ENCODE results near the gene FOXP1. TPM values are rescaled to one million over a fixed set of nuclear protein-coding genes. Genes with fewer than 3 reads are reported as not detected.

FOXP1 gene
- total RNA-seq, 2 experiments from 2014 or later = 108 to 153 TPM

- ATAC-seq (no peak), DNase-seq (no peak)
- ChIA-PET POLR2A (no interaction called here), CTCF (no interaction called here)
- Mint-ChIP-seq H3K36me3 (ENCODE audit: low read depth) (peaks cover 64% of the 10 kb centered on the region), H3K27me3 (no peaks in the 10 kb centered on the region), H3K9me3 (ENCODE audit: low read depth) (peaks cover 25% of the 10 kb centered on the region), H3K27ac (no peak overlapping the region), H3K4me3 (no peak overlapping the region), H3K4me1 (peaks cover 56% of the 10 kb centered on the region)
- intact Hi-C loops (cut with DNase I, micrococcal nuclease) = no loop called here
These were observed 420.2 kb downstream of the FOXP1 start for GRCh38 chr3:71163198-71163918.

DNA sequence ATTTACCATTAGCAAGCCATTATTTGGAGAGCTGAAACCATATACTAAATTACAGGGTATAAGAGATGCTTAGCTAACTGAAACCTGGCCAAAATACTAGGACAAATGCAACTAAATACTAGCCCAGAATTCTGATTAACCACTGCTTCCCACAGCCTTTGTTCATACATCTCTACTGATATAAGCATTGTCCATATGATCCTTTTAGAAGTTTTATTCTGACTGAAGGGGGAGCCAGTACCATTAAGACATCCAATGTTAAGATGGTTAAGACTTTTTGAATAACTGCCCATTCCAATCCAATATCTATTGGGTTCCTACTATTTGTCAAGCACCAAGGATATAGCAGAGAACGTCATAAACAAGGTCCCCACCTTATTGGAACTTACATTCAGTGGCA is 421.3 kb downstream of the FOXP1 start:
- intact Hi-C loops (cut with DNase I, micrococcal nuclease) = no loop called here
- Mint-ChIP-seq H3K27me3 (no peaks in the 10 kb centered on the region), H3K9me3 (ENCODE audit: low read depth) (peaks cover 25% of the 10 kb centered on the region), H3K36me3 (ENCODE audit: low read depth) (peaks cover 70% of the 10 kb centered on the region), H3K27ac (peak overlapping the region; percentile 14), H3K4me1 (peaks cover 58% of the 10 kb centered on the region), H3K4me3 (no peak overlapping the region)
- ATAC-seq (no peak), DNase-seq (no peak)
- POLR2A ChIA-PET = no interaction called here
- CTCF ChIA-PET = interaction anchor here (0.6 to 1.4 kb wide), 3 partner anchors 9 to 71 kb away, joined by 3 read pairs; no protein-coding TSS in a partner anchor

- ATAC-seq (peak; percentile 64), DNase-seq (peak; percentile 22)
- Mint-ChIP-seq H3K9me3 (ENCODE audit: low read depth) (peaks cover 21% of the 10 kb centered on the region), H3K36me3 (ENCODE audit: low read depth) (peaks cover 66% of the 10 kb centered on the region), H3K27me3 (no peaks in the 10 kb centered on the region), H3K4me3 (no peak overlapping the region), H3K27ac (peak overlapping the region; percentile 77), H3K4me1 (peaks cover 71% of the 10 kb centered on the region)
- POLR2A ChIA-PET = no interaction called here
- intact Hi-C loops (cut with DNase I, micrococcal nuclease) = loop anchor here in 1 of 2 experiments (2.0 kb wide), 1 partner anchor 28 kb away; no protein-coding TSS in a partner anchor
- CTCF ChIA-PET = interaction anchor here (1.1 to 1.2 kb wide), 2 partner anchors 9 to 29 kb away, joined by 3 read pairs; no protein-coding TSS in a partner anchor
These were observed 422.6 kb downstream of the FOXP1 start for GRCh38 chr3:71160785-71161546.

- intact Hi-C loops (cut with DNase I, micrococcal nuclease) = no loop called here
- H3K36me3 Mint-ChIP-seq (ENCODE audit: low read depth) = peaks cover 48% of the 10 kb centered on the region
These were observed 427.4 kb downstream of the FOXP1 start for GRCh38 chr3:71156062-71156665.

GRCh38 chr3:71154846-71155245 is 428.7 kb downstream of the FOXP1 start:
- ChIA-PET POLR2A (no interaction called here), CTCF (no interaction called here)
- DNase-seq (no peak), ATAC-seq (no peak)
- Mint-ChIP-seq H3K36me3 (ENCODE audit: low read depth) (peaks cover 38% of the 10 kb centered on the region), H3K9me3 (ENCODE audit: low read depth) (peaks cover 2% of the 10 kb centered on the region), H3K4me1 (peaks cover 82% of the 10 kb centered on the region), H3K27me3 (no peaks in the 10 kb centered on the region), H3K27ac (no peak overlapping the region), H3K4me3 (no peak overlapping the region)
- intact Hi-C loops (cut with DNase I, micrococcal nuclease) = loop anchor here in 1 of 2 experiments (5.0 kb wide), 1 partner anchor 32 kb away; no protein-coding TSS in a partner anchor

More at GRCh38 chr3:71156062-71156665, 427.4 kb downstream of the FOXP1 start:
- ATAC-seq (no peak), DNase-seq (no peak)
- H3K9me3 Mint-ChIP-seq (ENCODE audit: low read depth) = peaks cover 11% of the 10 kb centered on the region
- ChIA-PET POLR2A (no interaction called here), CTCF (interaction anchor here (0.6 kb wide), 1 partner anchor 41 kb away, joined by 3 read pairs; no protein-coding TSS in a partner anchor)
- H3K27ac Mint-ChIP-seq = no peak overlapping the region
- H3K27me3 Mint-ChIP-seq = no peaks in the 10 kb centered on the region
- no peak overlapping the region for H3K4me3 Mint-ChIP-seq
- peaks cover 79% of the 10 kb centered on the region for H3K4me1 Mint-ChIP-seq

DNA sequence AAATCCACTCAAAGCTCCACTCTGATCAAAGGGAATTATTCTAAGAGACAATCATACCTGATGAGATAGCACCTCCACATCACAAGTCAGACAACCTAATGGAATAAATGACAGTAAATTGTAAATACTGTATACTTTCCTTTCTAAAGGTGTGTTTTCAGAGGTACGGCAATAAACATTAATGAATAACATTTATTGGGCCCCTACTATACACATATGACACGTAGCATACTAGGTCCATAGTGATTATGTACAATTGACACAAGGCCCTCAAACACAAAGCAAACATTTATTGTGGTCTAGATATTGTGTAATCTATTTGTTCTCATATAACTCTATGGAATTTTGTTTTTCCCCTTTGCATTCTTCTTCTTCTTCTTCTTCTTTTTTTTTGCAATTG is 429.8 kb downstream of the FOXP1 start:
- no peaks in the 10 kb centered on the region for H3K9me3 Mint-ChIP-seq (ENCODE audit: low read depth)
- no peak for DNase-seq
- no peak for ATAC-seq
- CTCF ChIA-PET = interaction anchor here (0.5 to 1.5 kb wide), 2 partner anchors 85 to 428 kb away, joined by 3 read pairs; no protein-coding TSS in a partner anchor
- peaks cover 83% of the 10 kb centered on the region for H3K4me1 Mint-ChIP-seq
- intact Hi-C loops (cut with DNase I, micrococcal nuclease) = loop anchor here in 1 of 2 experiments (5.0 kb wide), 1 partner anchor 34 kb away; no protein-coding TSS in a partner anchor
- no peaks in the 10 kb centered on the region for H3K27me3 Mint-ChIP-seq
- peaks cover 34% of the 10 kb centered on the region for H3K36me3 Mint-ChIP-seq (ENCODE audit: low read depth)
- H3K4me3 Mint-ChIP-seq = no peak overlapping the region
- POLR2A ChIA-PET = no interaction called here
- H3K27ac Mint-ChIP-seq = no peak overlapping the region

- ChIA-PET CTCF (interaction anchor here (0.6 to 1.5 kb wide), 5 partner anchors 9 to 478 kb away, joined by 3 to 4 read pairs (median 3); no protein-coding TSS in a partner anchor), POLR2A (interaction anchor here (0.6 kb wide), 1 partner anchor 38 kb away, joined by 3 read pairs; no protein-coding TSS in a partner anchor)
- H3K27me3 Mint-ChIP-seq = no peaks in the 10 kb centered on the region
- H3K4me3 Mint-ChIP-seq = no peak overlapping the region
- intact Hi-C loops (cut with DNase I, micrococcal nuclease) = loop anchor here in 1 of 2 experiments (5.0 kb wide), 1 partner anchor 34 kb away; no protein-coding TSS in a partner anchor
- no peaks in the 10 kb centered on the region for H3K9me3 Mint-ChIP-seq (ENCODE audit: low read depth)
- peaks cover 28% of the 10 kb centered on the region for H3K36me3 Mint-ChIP-seq (ENCODE audit: low read depth)
- ATAC-seq (no peak), DNase-seq (no peak)
- no peak overlapping the region for H3K27ac Mint-ChIP-seq
- H3K4me1 Mint-ChIP-seq = peaks cover 79% of the 10 kb centered on the region
These were observed 430.6 kb downstream of the FOXP1 start for GRCh38 chr3:71152892-71153265.

GRCh38 chr3:71152039-71152891 is 431.3 kb downstream of the FOXP1 start:
- peaks cover 73% of the 10 kb centered on the region for H3K4me1 Mint-ChIP-seq

GRCh38 chr3:71149959-71150954 is 433.3 kb downstream of the FOXP1 start:
- POLR2A ChIA-PET = no interaction called here

More at GRCh38 chr3:71152039-71152891, 431.3 kb downstream of the FOXP1 start:
- Mint-ChIP-seq H3K27me3 (no peaks in the 10 kb centered on the region), H3K9me3 (ENCODE audit: low read depth) (no peaks in the 10 kb centered on the region), H3K36me3 (ENCODE audit: low read depth) (peaks cover 25% of the 10 kb centered on the region), H3K4me3 (no peak overlapping the region), H3K27ac (no peak overlapping the region)
- intact Hi-C loops (cut with DNase I, micrococcal nuclease) = loop anchor here in 1 of 2 experiments (5.0 kb wide), 1 partner anchor 35 kb away; no protein-coding TSS in a partner anchor
- ChIA-PET CTCF (interaction anchor here (0.8 to 1.5 kb wide), 5 partner anchors 10 to 87 kb away, joined by 3 to 4 read pairs (median 3); no protein-coding TSS in a partner anchor), POLR2A (interaction anchor here (0.6 kb wide), 1 partner anchor 39 kb away, joined by 3 read pairs; no protein-coding TSS in a partner anchor)
- no peak for DNase-seq
- ATAC-seq = no peak

More at GRCh38 chr3:71149959-71150954, 433.3 kb downstream of the FOXP1 start:
- ATAC-seq (peak; percentile 87), DNase-seq (no peak)
- CTCF ChIA-PET = interaction anchor here (0.9 to 1.2 kb wide), 3 partner anchors 13 to 361 kb away, joined by 3 to 4 read pairs (median 3); no protein-coding TSS in a partner anchor
- H3K27ac Mint-ChIP-seq = peak overlapping the region; percentile 34
- H3K4me3 Mint-ChIP-seq = peak overlapping the region; percentile 34
- no peaks in the 10 kb centered on the region for H3K27me3 Mint-ChIP-seq
- no peaks in the 10 kb centered on the region for H3K9me3 Mint-ChIP-seq (ENCODE audit: low read depth)
- H3K36me3 Mint-ChIP-seq (ENCODE audit: low read depth) = peaks cover 23% of the 10 kb centered on the region
- H3K4me1 Mint-ChIP-seq = peaks cover 60% of the 10 kb centered on the region
- intact Hi-C loops (cut with DNase I, micrococcal nuclease) = loop anchor here (1.0 to 5.0 kb wide), 2 partner anchors 37 to 76 kb away; no protein-coding TSS in a partner anchor

All from activated CD4-positive, alpha-beta T cell treated with anti-CD3 and anti-CD28 coated beads for 36 hours (primary cell).